ENCODE results near the gene CCDC13. TPM values are rescaled to one million over a fixed set of nuclear protein-coding genes. Genes with fewer than 3 reads are reported as not detected.

The CCDC13 gene
- total RNA-seq, 1 experiment from 2014 or later, result 0.82 TPM

- TF ChIP-seq CTCF (IDR thresholded peaks at IDR 0.05; ENCODE audit: insufficient read depth in 1 of 2, low read depth in 1 of 2, low read length in 1 of 2, severe bottlenecking in 1 of 2, unreplicated experiment in 1 of 2), result no peak
- no peaks in the 10 kb centered on the region for H3K27me3 Mint-ChIP-seq (ENCODE audit: insufficient read depth, unreplicated experiment)
- H3K4me3 Mint-ChIP-seq (ENCODE audit: unreplicated experiment), result no peak overlapping the region
- peaks cover 26% of the 10 kb centered on the region for H3K36me3 Mint-ChIP-seq (ENCODE audit: insufficient read depth, unreplicated experiment)
- H3K9me3 Mint-ChIP-seq (ENCODE audit: unreplicated experiment), result no peaks in the 10 kb centered on the region
- intact Hi-C loops (cut with micrococcal nuclease; ENCODE audit: unreplicated experiment), result no loop called here
- H3K4me3 ChIP-seq (ENCODE audit: low read depth, low read length), result no peak overlapping the region
- peaks cover 6% of the 10 kb centered on the region; the same call in 1 of the 2 replicates for H3K9me3 ChIP-seq
- H3K36me3 ChIP-seq (ENCODE audit: control insufficient read depth, insufficient read depth, low read length), result no peaks in the 10 kb centered on the region; the same call in 1 of the 2 replicates
- BruUV-seq (replicated peaks), result no TSS peak
- peaks cover 15% of the 10 kb centered on the region for H3K4me1 ChIP-seq
- H3K27me3 ChIP-seq (replicated peaks; ENCODE audit: control insufficient read depth, insufficient read depth, low read length), result no peaks in the 10 kb centered on the region
- POLR2A ChIA-PET, result interaction anchor here (0.6 kb wide), 1 partner anchor 248 kb away, joined by 3 read pairs; no protein-coding TSS in a partner anchor
- no peak for DNase-seq
- peaks cover 11% of the 10 kb centered on the region for H3K4me1 Mint-ChIP-seq (ENCODE audit: low read depth, unreplicated experiment)
- CTCF ChIA-PET, result no interaction called here
- H3K27ac Mint-ChIP-seq (ENCODE audit: unreplicated experiment), result no peak overlapping the region
Measured at GRCh38 chr3:42801784-42802183, 28.7 kb upstream of the CCDC13 start.

GRCh38 chr3:42801048-42801620 is 28.1 kb upstream of the CCDC13 start:
- ChIA-PET CTCF (no interaction called here), POLR2A (interaction anchor here (0.6 kb wide), 2 partner anchors 28 to 247 kb away, joined by 3 read pairs; partner anchors contain the start of gene CCDC13)
- BruUV-seq (replicated peaks), result no TSS peak
- Mint-ChIP-seq H3K4me1 (ENCODE audit: low read depth, unreplicated experiment) (peaks cover 9% of the 10 kb centered on the region), H3K27me3 (ENCODE audit: insufficient read depth, unreplicated experiment) (no peaks in the 10 kb centered on the region), H3K36me3 (ENCODE audit: insufficient read depth, unreplicated experiment) (peaks cover 32% of the 10 kb centered on the region), H3K27ac (ENCODE audit: unreplicated experiment) (no peak overlapping the region), H3K4me3 (ENCODE audit: unreplicated experiment) (no peak overlapping the region), H3K9me3 (ENCODE audit: unreplicated experiment) (no peaks in the 10 kb centered on the region)
- no peak overlapping the region for H3K4me3 ChIP-seq (ENCODE audit: low read depth, low read length)
- H3K27me3 ChIP-seq (replicated peaks; ENCODE audit: control insufficient read depth, insufficient read depth, low read length), result no peaks in the 10 kb centered on the region
- no peak for TF ChIP-seq CTCF (IDR thresholded peaks at IDR 0.05; ENCODE audit: insufficient read depth in 1 of 2, low read depth in 1 of 2, low read length in 1 of 2, severe bottlenecking in 1 of 2, unreplicated experiment in 1 of 2)
- intact Hi-C loops (cut with micrococcal nuclease; ENCODE audit: unreplicated experiment), result no loop called here
- H3K9me3 ChIP-seq, result peaks cover 6% of the 10 kb centered on the region; the same call in 1 of the 2 replicates
- H3K4me1 ChIP-seq, result peaks cover 15% of the 10 kb centered on the region
- no peaks in the 10 kb centered on the region; the same call in 1 of the 2 replicates for H3K36me3 ChIP-seq (ENCODE audit: control insufficient read depth, insufficient read depth, low read length)
- no peak for DNase-seq

DNA sequence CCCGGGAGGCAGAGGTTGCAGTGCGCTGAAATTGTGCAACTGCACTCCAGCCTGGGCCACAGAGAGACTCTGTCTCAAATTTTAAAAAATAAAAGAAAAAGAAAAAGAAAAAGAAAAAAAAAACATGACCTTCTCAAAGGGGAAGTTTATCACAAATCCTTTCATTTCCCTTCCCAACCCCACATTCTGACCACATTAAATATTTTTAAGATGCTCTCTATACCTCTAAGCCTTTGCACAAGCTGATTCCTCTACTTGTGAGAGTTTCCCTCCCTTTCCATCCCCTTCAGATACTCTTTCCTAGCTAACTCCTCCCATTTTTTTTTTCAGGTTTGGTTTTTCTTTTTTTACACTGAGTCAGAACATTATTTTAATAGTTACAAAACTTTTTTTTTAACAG is 27.2 kb upstream of the CCDC13 start:
- intact Hi-C loops (cut with micrococcal nuclease; ENCODE audit: unreplicated experiment), result no loop called here
- Histone ChIP-seq H3K9me3 (peaks cover 6% of the 10 kb centered on the region; the same call in 1 of the 2 replicates), H3K4me1 (peaks cover 10% of the 10 kb centered on the region; the same call in 1 of the 2 replicates), H3K4me3 (ENCODE audit: low read depth, low read length) (no peak overlapping the region), H3K36me3 (ENCODE audit: control insufficient read depth, insufficient read depth, low read length) (no peaks in the 10 kb centered on the region; the same call in 1 of the 2 replicates), H3K27me3 (replicated peaks; ENCODE audit: control insufficient read depth, insufficient read depth, low read length) (no peaks in the 10 kb centered on the region)
- no peak overlapping the region for H3K27ac Mint-ChIP-seq (ENCODE audit: unreplicated experiment)
- peaks cover 35% of the 10 kb centered on the region for H3K36me3 Mint-ChIP-seq (ENCODE audit: insufficient read depth, unreplicated experiment)
- DNase-seq, result no peak
- BruUV-seq (replicated peaks), result no TSS peak
- TF ChIP-seq CTCF (IDR thresholded peaks at IDR 0.05; ENCODE audit: insufficient read depth in 1 of 2, low read depth in 1 of 2, low read length in 1 of 2, severe bottlenecking in 1 of 2, unreplicated experiment in 1 of 2), result no peak
- H3K4me1 Mint-ChIP-seq (ENCODE audit: low read depth, unreplicated experiment), result peaks cover under 1% of the 10 kb centered on the region
- POLR2A ChIA-PET, result no interaction called here
- CTCF ChIA-PET, result no interaction called here
- no peaks in the 10 kb centered on the region for H3K9me3 Mint-ChIP-seq (ENCODE audit: unreplicated experiment)
- H3K4me3 Mint-ChIP-seq (ENCODE audit: unreplicated experiment), result no peak overlapping the region
- H3K27me3 Mint-ChIP-seq (ENCODE audit: insufficient read depth, unreplicated experiment), result no peaks in the 10 kb centered on the region

Measured in Caco-2 (cell line).